Naive thymus-derived CD8-positive, alpha-beta T cell (primary cell): Measurements from ENCODE around the gene LRRC41. TPM values are rescaled to one million over a fixed set of nuclear protein-coding genes. Genes with fewer than 3 reads are reported as not detected.
"Not testable (repeated sequence)": the region's sequence is repeated elsewhere in the genome, so short reads cannot be mapped to it uniquely, and the experiment has no call there.

ENCODE experiments used
- ATAC-seq, 2 donors: fragments of 150-1000 bp; cut with Tn5 transposase in 1 of 2; sonication (Bioruptor Pico), chemical (Tn5 transposase) in 1 of 2; 1 replicate in 1 of 2; 2 replicates in 1 of 2; pipeline ENCODE4 v1.10.0; 2021; ENCODE audit warnings: mild to moderate bottlenecking in 2 of 2, moderate library complexity in 2 of 2
- POLR2A ChIA-PET: fragments of 350-600 bp; sonication (Branson Sonifier 250); formaldehyde crosslinking; loops from one replicate; lab custom pipeline; 2021; ENCODE audit warnings: antibody characterized with exemption; lab: Charles Lee
- DNase-seq, 10 donors: peaks; one replicate each; pipeline versions ENCODE4 v3.0.0 to v3.0.0-alpha.2; 2020 to 2022
- H3K27ac Mint-ChIP-seq, 10 donors: one replicate each; pipeline ENCODE4 v1.8.0; 2020 to 2022; ENCODE audit warnings: mild to moderate bottlenecking in 10 of 10, mixed read lengths in 10 of 10, moderate library complexity in 4 of 10, inconsistent platforms in 1 of 10
- H3K27me3 Mint-ChIP-seq, 5 donors: one replicate each; pipeline ENCODE4 v1.8.0; 2021 to 2022; ENCODE audit warnings: mixed read lengths in 5 of 5
- H3K36me3 Mint-ChIP-seq, 3 donors: one replicate each; pipeline ENCODE4 v1.8.0; 2020 to 2022; ENCODE audit warnings: mixed read lengths in 3 of 3, mild to moderate bottlenecking in 2 of 3, inconsistent platforms in 1 of 3
- H3K4me1 Mint-ChIP-seq, 4 donors: one replicate each; pipeline ENCODE4 v1.8.0; 2021 to 2022; ENCODE audit warnings: mixed read lengths in 4 of 4
- H3K4me3 Mint-ChIP-seq, 10 donors: one replicate each; pipeline ENCODE4 v1.8.0; 2020 to 2022; ENCODE audit warnings: mild to moderate bottlenecking in 10 of 10, mixed read lengths in 10 of 10, moderate library complexity in 6 of 10, inconsistent platforms in 1 of 10
- H3K9me3 Mint-ChIP-seq, 9 donors: one replicate each; pipeline ENCODE4 v1.8.0; 2020 to 2022; ENCODE audit warnings: mixed read lengths in 9 of 9, mild to moderate bottlenecking in 3 of 9, inconsistent platforms in 1 of 9, moderate library complexity in 1 of 9
- polyA plus RNA-seq, 3 donors: library from polyadenylated mRNA; unstranded; fragments of 300-500 nt; fragmentation: Illumina TruSeq; gene quantifications; one replicate each; pipeline ENCODE4 v1.2.3, GENCODE V29; 2021
- total RNA-seq, 8 experiments: library from RNA in 2 of 8; stranded (reverse) in 2 of 8; gene quantifications; one replicate each; pipeline ENCODE4 v1.2.3 and lab custom pipeline; 2021 to 2026

Gene LRRC41
- total and polyA plus RNA-seq, 5 experiments from 2014 or later = 38.6 to 46.5 (median 43.7) TPM

- ATAC-seq (peak; percentile 34 to 67), DNase-seq (peak in 8 of 10 donors; percentile 11 to 76 (median 47))
- H3K4me1 Mint-ChIP-seq = peaks cover 8 to 21% (median 19%) of the 10 kb centered on the region in 4 donors
- no peaks in the 10 kb centered on the region for H3K9me3 Mint-ChIP-seq
- peak overlapping the region; percentile 71 to 94 (median 86) for H3K27ac Mint-ChIP-seq
- H3K4me3 Mint-ChIP-seq = peak overlapping the region; percentile 82 to 96 (median 92)
- POLR2A ChIA-PET = interaction anchor here (0.5 to 2.8 kb wide), 4 partner anchors 56 to 696 kb away, joined by 3 to 29 read pairs (median 8); partner anchors contain the start of genes AKR1A1, LRRC41, NSUN4 and UQCRH
- H3K36me3 Mint-ChIP-seq = no peaks in the 10 kb centered on the region
- no peaks in the 10 kb centered on the region for H3K27me3 Mint-ChIP-seq
These were observed 56.6 kb downstream of the LRRC41 start for GRCh38 chr1:46246548-46247435.

GRCh38 chr1:46246136-46246535 lies 57.3 kb downstream of the LRRC41 start:
- not testable (repeated sequence) for DNase-seq, H3K27ac Mint-ChIP-seq
- H3K4me3 Mint-ChIP-seq = peak overlapping the region in 7 of 10 donors; percentile 82 to 95 (median 90)

GRCh38 chr1:46244656-46245371 lies 58.6 kb downstream of the LRRC41 start:
- H3K9me3 Mint-ChIP-seq = no peaks in the 10 kb centered on the region
- no peak for ATAC-seq
- H3K27ac Mint-ChIP-seq = no peak overlapping the region
- no peaks in the 10 kb centered on the region for H3K27me3 Mint-ChIP-seq
- POLR2A ChIA-PET = interaction anchor here (1.0 to 1.4 kb wide), 2 partner anchors 22 to 58 kb away, joined by 3 to 5 read pairs; no protein-coding TSS in a partner anchor
- H3K36me3 Mint-ChIP-seq = no peaks in the 10 kb centered on the region
- peak in 3 of 10 donors; percentile 19 to 43 (median 29) for DNase-seq
- H3K4me1 Mint-ChIP-seq = peaks cover 8 to 21% (median 19%) of the 10 kb centered on the region in 4 donors
- H3K4me3 Mint-ChIP-seq = no peak overlapping the region

More at GRCh38 chr1:46246136-46246535, 57.3 kb downstream of the LRRC41 start:
- H3K27me3 Mint-ChIP-seq, H3K36me3 Mint-ChIP-seq, ATAC-seq, H3K9me3 Mint-ChIP-seq: not testable (repeated sequence)
- H3K4me1 Mint-ChIP-seq = peaks cover 8 to 21% (median 19%) of the 10 kb centered on the region in 4 donors
- POLR2A ChIA-PET = interaction anchor here (0.9 to 2.8 kb wide), 4 partner anchors 47 to 94 kb away, joined by 3 to 29 read pairs (median 7); partner anchors contain the start of genes LRRC41, NSUN4, POMGNT1 and UQCRH

GRCh38 chr1:46243831-46244230 lies 59.6 kb downstream of the LRRC41 start:
- H3K9me3 Mint-ChIP-seq, DNase-seq, H3K36me3 Mint-ChIP-seq, ATAC-seq, H3K27me3 Mint-ChIP-seq, H3K27ac Mint-ChIP-seq: not testable (repeated sequence)
- POLR2A ChIA-PET = interaction anchor here (0.7 kb wide), 1 partner anchor 22 kb away, joined by 3 read pairs; no protein-coding TSS in a partner anchor
- peak overlapping the region in 1 of 10 donors; percentile 4 for H3K4me3 Mint-ChIP-seq
- H3K4me1 Mint-ChIP-seq = peaks cover 8 to 21% (median 19%) of the 10 kb centered on the region in 4 donors

- Mint-ChIP-seq H3K36me3 (peaks cover 0 to 2% (median 0%) of the 10 kb centered on the region in 3 donors), H3K4me3 (no peak overlapping the region), H3K9me3 (peaks cover 0 to 5% (median 0%) of the 10 kb centered on the region in 9 donors), H3K27ac (no peak overlapping the region), H3K27me3 (peaks cover 0 to 3% (median 0%) of the 10 kb centered on the region in 5 donors), H3K4me1 (peaks cover 4 to 16% (median 15%) of the 10 kb centered on the region in 4 donors)
- POLR2A ChIA-PET = no interaction called here
- no peak for ATAC-seq
- DNase-seq = no peak
These were observed 60.5 kb downstream of the LRRC41 start for GRCh38 chr1:46242918-46243317.

- DNase-seq, H3K4me1 Mint-ChIP-seq, ATAC-seq, H3K27ac Mint-ChIP-seq, H3K36me3 Mint-ChIP-seq, POLR2A ChIA-PET, H3K27me3 Mint-ChIP-seq, H3K4me3 Mint-ChIP-seq: not testable (repeated sequence)
- peaks cover 0 to 12% (median 2%) of the 10 kb centered on the region in 9 donors for H3K9me3 Mint-ChIP-seq
These were observed 61.7 kb downstream of the LRRC41 start for GRCh38 chr1:46241733-46242132.

GRCh38 chr1:46238865-46239264 lies 64.6 kb downstream of the LRRC41 start:
- not testable (repeated sequence) for ATAC-seq, H3K4me1 Mint-ChIP-seq, H3K36me3 Mint-ChIP-seq, DNase-seq, H3K27ac Mint-ChIP-seq, H3K4me3 Mint-ChIP-seq, H3K27me3 Mint-ChIP-seq
- H3K9me3 Mint-ChIP-seq = peaks cover 0 to 12% (median 2%) of the 10 kb centered on the region in 9 donors
- POLR2A ChIA-PET = interaction anchor here (0.6 kb wide), 1 partner anchor 522 kb away, joined by 7 read pairs; no protein-coding TSS in a partner anchor

GRCh38 chr1:46236882-46237281 lies 66.5 kb downstream of the LRRC41 start:
- POLR2A ChIA-PET = no interaction called here
- DNase-seq (no peak), ATAC-seq (no peak)
- Mint-ChIP-seq H3K27me3 (peaks cover 0 to 3% (median 0%) of the 10 kb centered on the region in 5 donors), H3K27ac (no peak overlapping the region), H3K4me3 (no peak overlapping the region), H3K36me3 (peaks cover 2 to 5% (median 2%) of the 10 kb centered on the region in 3 donors), H3K9me3 (peaks cover 0 to 12% (median 2%) of the 10 kb centered on the region in 9 donors), H3K4me1 (peaks cover 0 to 3% (median under 1%) of the 10 kb centered on the region in 4 donors)

GRCh38 chr1:46231231-46231630 lies 72.2 kb downstream of the LRRC41 start:
- H3K36me3 Mint-ChIP-seq, H3K4me3 Mint-ChIP-seq, H3K9me3 Mint-ChIP-seq, POLR2A ChIA-PET, ATAC-seq, DNase-seq, H3K27me3 Mint-ChIP-seq, H3K4me1 Mint-ChIP-seq: not testable (repeated sequence)
- H3K27ac Mint-ChIP-seq = peak overlapping the region in 1 of 10 donors; percentile 21

Other genes starting within 250 kb of the LRRC41 start
- gene PIK3R3, start 171.0 kb downstream of the LRRC41 start, total RNA-seq = under 1 TPM; 0.41 to 0.52 TPM
- gene PIK3R3, start 171.0 kb downstream of the LRRC41 start, polyA plus RNA-seq = 1 to 10 TPM in 1 of 3 donors, under 1 TPM in 2; 0.82 to 1.4 (median 0.98) TPM
- gene TSPAN1, start 128.5 kb downstream of the LRRC41 start, total RNA-seq = not detected
- not detected for gene TSPAN1, start 128.5 kb downstream of the LRRC41 start, polyA plus RNA-seq
- gene P3R3URF, start 127.1 kb downstream of the LRRC41 start, total RNA-seq = not detected
- not detected for gene P3R3URF, start 127.1 kb downstream of the LRRC41 start, polyA plus RNA-seq
- gene POMGNT1, start 105.2 kb downstream of the LRRC41 start, total RNA-seq = 10 to 100 TPM; 46.0 to 52.3 TPM
- 10 to 100 TPM; 23.5 to 33.4 (median 24.0) TPM for gene POMGNT1, start 105.2 kb downstream of the LRRC41 start, polyA plus RNA-seq
- under 1 TPM; 0.33 to 0.65 TPM for gene LURAP1, start 100.3 kb downstream of the LRRC41 start, total RNA-seq
- under 1 TPM in 1 of 3 donors, not detected in 2; 0.30 TPM for gene LURAP1, start 100.3 kb downstream of the LRRC41 start, polyA plus RNA-seq
- 1 to 10 TPM in 1 of 2 experiments, under 1 TPM in 1; 0.80 to 1.0 TPM for gene RAD54L, start 55.9 kb downstream of the LRRC41 start, total RNA-seq
- under 1 TPM in 1 of 3 donors, not detected in 2; 0.27 TPM for gene RAD54L, start 55.9 kb downstream of the LRRC41 start, polyA plus RNA-seq
- 100 to 1,000 TPM; 130 to 148 TPM for gene UQCRH, start 82 bp upstream of the LRRC41 start, total RNA-seq
- 100 to 1,000 TPM; 293 to 371 (median 330) TPM for gene UQCRH, start 82 bp upstream of the LRRC41 start, polyA plus RNA-seq
- 10 to 100 TPM; 21.7 to 29.7 TPM for gene NSUN4, start 37.2 kb upstream of the LRRC41 start, total RNA-seq
- 10 to 100 TPM; 10.3 to 14.0 (median 12.3) TPM for gene NSUN4, start 37.2 kb upstream of the LRRC41 start, polyA plus RNA-seq
- gene FAAH, start 90.7 kb upstream of the LRRC41 start, total RNA-seq = 10 to 100 TPM in 1 of 2 experiments, 1 to 10 TPM in 1; 8.9 to 10.2 TPM
- 1 to 10 TPM in 2 of 3 donors, under 1 TPM in 1; 0.46 to 2.2 (median 1.4) TPM for gene FAAH, start 90.7 kb upstream of the LRRC41 start, polyA plus RNA-seq
- not detected for gene DMBX1, start 186.2 kb upstream of the LRRC41 start, total RNA-seq
- not detected for gene DMBX1, start 186.2 kb upstream of the LRRC41 start, polyA plus RNA-seq
- gene KNCN, start 248.0 kb upstream of the LRRC41 start, total RNA-seq = not detected
- gene KNCN, start 248.0 kb upstream of the LRRC41 start, polyA plus RNA-seq = not detected